ENCODE data around the gene CTIF.

DNA sequence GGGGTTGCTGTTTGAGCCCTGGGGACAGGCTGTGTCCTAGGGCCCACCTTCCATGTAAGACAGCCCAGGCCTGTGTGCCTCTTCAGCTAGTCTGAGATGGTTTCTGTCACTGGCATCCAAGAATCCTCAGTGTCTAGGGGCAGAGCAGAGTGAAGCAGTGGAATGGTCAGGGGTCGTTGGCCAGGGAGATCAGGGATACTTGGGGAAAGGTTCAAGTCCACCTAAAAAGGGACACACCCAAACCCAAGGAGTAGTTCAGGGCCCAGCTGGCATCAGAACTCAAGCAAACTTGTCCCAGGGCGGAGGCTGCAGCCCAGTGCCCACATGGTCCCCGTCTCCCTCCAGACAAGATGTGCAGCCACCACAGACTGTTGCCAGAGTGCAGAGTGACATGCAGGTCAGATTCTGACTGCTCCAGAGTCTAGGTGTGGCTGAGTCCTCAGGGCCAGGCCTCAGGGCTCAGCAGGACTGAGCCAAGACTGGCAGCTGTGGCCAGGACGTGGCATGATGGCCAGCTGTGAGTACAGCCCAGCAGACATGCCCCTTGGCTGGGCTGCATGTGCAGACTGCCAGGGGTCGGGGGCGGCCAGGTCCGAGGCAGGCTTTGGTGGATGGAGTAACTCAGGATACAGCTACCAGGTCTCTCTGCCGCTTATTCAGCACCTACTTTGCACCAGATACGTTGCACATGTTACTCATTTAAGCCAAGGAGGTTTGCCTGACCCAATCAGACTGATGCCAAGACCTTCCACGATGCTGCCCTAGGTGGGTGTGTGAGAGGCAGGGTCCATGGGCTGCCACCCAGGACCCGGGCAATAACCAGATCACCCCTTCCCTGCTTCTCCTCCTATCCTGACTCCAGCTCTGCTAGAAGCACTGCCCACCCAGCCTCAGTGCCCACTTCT, 265.4 kb downstream of the CTIF start:
- TF ChIP-seq POLR2A (IDR thresholded peaks at IDR 0.05; ENCODE audit: low read depth, low read length): no peak
- TF ChIP-seq POU2F2 (IDR thresholded peaks at IDR 0.05; ENCODE audit: low read depth, low read length): no peak
- TF ChIP-seq POLR2AphosphoS5 (IDR thresholded peaks at IDR 0.05; ENCODE audit: low read depth, low read length): no peak
- TF ChIP-seq SPI1 (IDR thresholded peaks at IDR 0.05; ENCODE audit: low read depth, low read length): no peak

All from GM12891 (cell line).